GM23248 (cell line): Measurements from ENCODE around the gene ACER3. TPM values are rescaled to one million over a fixed set of nuclear protein-coding genes. Genes with fewer than 3 reads are reported as not detected.
"Not testable (repeated sequence)": the region's sequence is repeated elsewhere in the genome, so short reads cannot be mapped to it uniquely, and the experiment has no call there.

Experiments used
- DNase-seq: peaks from one replicate; pipeline ENCODE4 v3.0.0-alpha.2; 2015
- H2AFZ ChIP-seq: fragments of 200-600 bp; sonication (generic); 2 replicates; pipeline ENCODE4 v1.6.1; 2016; ENCODE audit warnings: antibody characterized with exemption
- H3F3A ChIP-seq: fragments of 200-600 bp; sonication (generic); 2 replicates; pipeline ENCODE4 v1.6.1; 2016; ENCODE audit warnings: mild to moderate bottlenecking, antibody characterized with exemption, mixed run types; ENCODE audit not compliant: insufficient read depth
- H3K27ac ChIP-seq: fragments of 200-600 bp; sonication (generic); 2 replicates; pipeline ENCODE4 v1.5.1; 2016; ENCODE audit warnings: mild to moderate bottlenecking
- H3K27me3 ChIP-seq: fragments of 200-600 bp; sonication (generic); replicated peaks from 2 replicates; pipeline ENCODE4 v1.6.1; 2016; ENCODE audit warnings: mild to moderate bottlenecking; ENCODE audit not compliant: insufficient read depth
- H3K36me3 ChIP-seq: fragments of 200-600 bp; sonication (generic); 2 replicates; pipeline ENCODE4 v1.6.1; 2016; ENCODE audit warnings: low read depth, mild to moderate bottlenecking
- H3K4me1 ChIP-seq: fragments of 200-600 bp; sonication (generic); 2 replicates; pipeline ENCODE4 v1.6.1; 2016; ENCODE audit warnings: mild to moderate bottlenecking; ENCODE audit not compliant: insufficient read depth
- H3K4me2 ChIP-seq: fragments of 200-600 bp; sonication (generic); one replicate; pipeline ENCODE4 v1.6.1; 2016; ENCODE audit warnings: mild to moderate bottlenecking; ENCODE audit not compliant: unreplicated experiment
- H3K4me3 ChIP-seq: fragments of 200-600 bp; sonication (generic); 2 replicates; pipeline ENCODE4 v1.5.1; 2016; ENCODE audit warnings: mild to moderate bottlenecking
- H3K79me2 ChIP-seq: fragments of 200-600 bp; sonication (generic); 2 replicates; pipeline ENCODE4 v1.6.1; 2016; ENCODE audit warnings: mild to moderate bottlenecking; ENCODE audit not compliant: insufficient read depth
- H3K9ac ChIP-seq: fragments of 200-600 bp; sonication (generic); 2 replicates; pipeline ENCODE4 v1.6.1; 2016; ENCODE audit warnings: mild to moderate bottlenecking
- H3K9me2 ChIP-seq: fragments of 200-600 bp; sonication (generic); 2 replicates; pipeline ENCODE4 v1.6.1; 2016; ENCODE audit warnings: mixed run types, mild to moderate bottlenecking, moderate library complexity; ENCODE audit not compliant: insufficient read depth
- H3K9me3 ChIP-seq: fragments of 200-600 bp; sonication (generic); one replicate; pipeline ENCODE4 v1.6.1; 2017; ENCODE audit warnings: low read depth
- H4K20me1 ChIP-seq: fragments of 200-600 bp; sonication (generic); 2 replicates; pipeline ENCODE4 v1.6.0; 2016; ENCODE audit not compliant: insufficient read depth
- EZH2 ChIP-seq: fragments of 200-600 bp; sonication (generic); IDR thresholded peaks from 2 replicates; pipeline ENCODE4 v1.6.1; 2018; ENCODE audit warnings: antibody characterized with exemption, mild to moderate bottlenecking; ENCODE audit not compliant: insufficient read depth, poor library complexity, severe bottlenecking
- EZH2phosphoT487 ChIP-seq: fragments of 200-600 bp; sonication (generic); IDR thresholded peaks from 2 replicates; pipeline ENCODE4 v1.6.1; 2018; ENCODE audit warnings: antibody characterized with exemption, moderate library complexity, mild to moderate bottlenecking, low read depth; ENCODE audit not compliant: insufficient read depth
- WGBS, 2 experiments: methylation state at CpG; one replicate each; pipeline ENCODE4 v1.1.6; 2015 to 2017; ENCODE audit warnings: low lambda C conversion rate in 2 of 2, low coverage in 1 of 2; ENCODE audit errors: missing lambda C conversion rate in 2 of 2; 5-methylcytosine and 5-hydroxymethylcytosine counted together
- in situ Hi-C: fragments of 300-500 bp; cut with MboI; formaldehyde crosslinking; loops from 2 replicates; pipeline ENCODE4 v1.15.0; 2020
- polyA plus RNA-seq: library from polyadenylated mRNA; unstranded; fragments of >200 nt; fragmentation: Nextera tagmentation; extraction: Ambion mirVana; gene quantifications from 2 replicates; pipeline ENCODE4 v1.2.1, GENCODE V29; 2016
- total RNA-seq: library from RNA; depleted of rRNA; stranded (reverse); fragments of >200 nt; shearing (Covaris generic); gene quantifications from 2 replicates; pipeline ENCODE4 v1.2.3, GENCODE V29; 2014

The ACER3 gene
- total and polyA plus RNA-seq, 2 experiments from 2014 or later: 9.1 to 10.2 TPM

GRCh38 chr11:76891285-76891684 lies 30.6 kb downstream of the ACER3 start:
- in situ Hi-C loops: no loop called here
- Histone ChIP-seq H3K9ac (no peak overlapping the region), H3K27ac (no peak overlapping the region), H3K36me3 (no peaks in the 10 kb centered on the region), H3K9me2 (no peaks in the 10 kb centered on the region), H3K4me1 (no peaks in the 10 kb centered on the region), H3K9me3 (no peaks in the 10 kb centered on the region), H3K79me2 (no peaks in the 10 kb centered on the region), H2AFZ (no peak overlapping the region), H3F3A (no peaks in the 10 kb centered on the region), H3K4me3 (no peak overlapping the region), H3K4me2 (no peak overlapping the region), H4K20me1 (no peaks in the 10 kb centered on the region), H3K27me3 (no peaks in the 10 kb centered on the region)
- TF ChIP-seq EZH2phosphoT487 (no peak), EZH2 (no peak)
- DNase-seq: no peak

DNA sequence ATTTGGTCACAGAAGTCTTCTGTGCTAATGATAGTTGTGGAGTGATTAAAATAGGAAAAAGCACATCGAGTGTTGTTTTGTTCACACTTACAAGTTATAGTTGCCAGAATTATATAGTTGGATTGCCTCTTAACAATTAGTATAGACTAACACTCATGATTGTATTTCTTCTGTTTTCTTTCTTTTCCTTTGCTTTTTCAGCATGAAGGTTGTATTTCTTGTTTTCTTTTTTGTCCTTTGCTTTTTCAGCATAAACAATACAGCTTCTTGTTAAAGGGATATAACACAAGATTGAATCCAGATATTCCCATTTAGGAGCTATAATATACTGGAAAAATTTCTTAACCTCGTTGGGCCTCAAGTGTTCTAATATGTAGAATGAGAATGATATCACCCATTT lies 31.1 kb downstream of the ACER3 start:
- H3K4me2 ChIP-seq: no peak overlapping the region
- no peak overlapping the region for H3K9ac ChIP-seq
- no peaks in the 10 kb centered on the region for H3K9me2 ChIP-seq
- H3K79me2 ChIP-seq: no peaks in the 10 kb centered on the region
- H3K9me3 ChIP-seq: no peaks in the 10 kb centered on the region
- DNase-seq: no peak
- no peaks in the 10 kb centered on the region for H3K36me3 ChIP-seq
- H4K20me1 ChIP-seq: no peaks in the 10 kb centered on the region
- H3K27ac ChIP-seq: no peak overlapping the region
- no peaks in the 10 kb centered on the region for H3F3A ChIP-seq
- no peaks in the 10 kb centered on the region for H3K27me3 ChIP-seq
- H2AFZ ChIP-seq: no peak overlapping the region
- in situ Hi-C loops: no loop called here
- TF ChIP-seq EZH2: no peak
- no peak for TF ChIP-seq EZH2phosphoT487
- WGBS, 2 experiments: 43 to 45% methylated on average over 2 of the region's 2 CpGs
- H3K4me3 ChIP-seq: no peak overlapping the region
- H3K4me1 ChIP-seq: no peaks in the 10 kb centered on the region

DNA sequence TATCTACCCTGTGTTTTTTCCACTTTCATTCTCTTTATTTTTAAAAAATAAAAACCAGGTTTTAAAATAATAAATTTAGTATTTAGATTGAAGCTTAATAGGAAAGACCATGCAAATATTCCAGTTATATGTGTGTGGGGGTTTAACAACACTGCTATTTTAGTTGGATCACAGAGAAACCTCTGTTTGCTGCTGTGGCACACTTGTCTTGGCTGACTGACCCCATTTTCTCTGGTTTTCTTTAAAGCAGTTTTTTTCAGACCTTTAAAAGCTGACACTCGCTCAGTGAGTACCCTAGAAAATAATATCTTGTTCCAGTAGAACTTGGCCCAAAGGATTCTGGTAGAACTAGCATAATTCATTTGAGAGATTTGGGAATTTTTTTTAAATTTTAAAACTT lies 31.6 kb downstream of the ACER3 start:
- H3K27ac ChIP-seq: no peak overlapping the region
- H3K4me1 ChIP-seq: no peaks in the 10 kb centered on the region
- in situ Hi-C loops: no loop called here
- H3K27me3 ChIP-seq: no peaks in the 10 kb centered on the region
- no peak overlapping the region for H3K4me2 ChIP-seq
- no peak for DNase-seq
- H3K9ac ChIP-seq: no peak overlapping the region
- 68 to 79% methylated on average over 1 of the region's 1 CpG for WGBS, 2 experiments
- no peak overlapping the region for H2AFZ ChIP-seq
- H3K36me3 ChIP-seq: no peaks in the 10 kb centered on the region
- H3K9me2 ChIP-seq: no peaks in the 10 kb centered on the region
- no peaks in the 10 kb centered on the region for H4K20me1 ChIP-seq
- TF ChIP-seq EZH2phosphoT487 (no peak), EZH2 (no peak)
- H3K79me2 ChIP-seq: no peaks in the 10 kb centered on the region
- H3F3A ChIP-seq: no peaks in the 10 kb centered on the region
- no peak overlapping the region for H3K4me3 ChIP-seq
- no peaks in the 10 kb centered on the region for H3K9me3 ChIP-seq

DNA sequence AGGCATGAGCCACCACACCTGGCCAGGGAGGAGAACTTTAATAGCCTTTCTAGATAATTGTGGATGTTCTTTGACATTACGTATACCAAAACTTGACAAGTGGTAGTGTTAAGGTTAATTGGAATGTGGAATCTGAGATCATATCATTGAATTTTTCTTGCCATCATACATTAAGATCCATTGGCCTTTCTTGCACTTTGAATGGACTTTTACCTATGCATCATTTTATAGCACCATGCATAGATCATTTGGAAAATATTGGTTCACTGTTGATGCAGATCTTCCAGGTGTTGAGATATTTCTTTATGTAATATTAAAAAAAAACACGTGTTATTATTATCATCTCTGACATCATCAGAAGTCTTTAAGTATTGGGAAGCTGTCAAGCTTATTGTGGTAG lies 36.5 kb downstream of the ACER3 start:
- 91 to 98% methylated on average over 2 of the region's 2 CpGs for WGBS, 2 experiments

DNA sequence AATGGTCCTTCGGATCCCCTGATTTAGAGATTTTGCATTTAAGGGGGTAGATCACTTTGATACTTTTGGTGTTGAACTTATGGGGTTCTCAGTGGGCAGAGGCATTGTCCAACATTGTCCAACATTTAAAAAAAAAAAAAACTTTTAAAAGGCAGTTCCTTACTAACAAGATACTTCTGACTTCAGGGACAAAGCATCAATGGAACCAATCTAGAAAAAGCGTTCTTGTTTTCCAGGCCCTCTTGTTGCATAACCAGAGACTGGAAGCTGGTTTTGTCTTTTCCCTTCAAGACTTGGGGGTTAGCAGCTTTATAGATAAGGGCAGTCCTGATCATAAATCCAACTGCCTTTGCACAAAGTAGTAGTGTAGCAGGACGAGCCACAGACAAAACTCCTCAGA lies 40.4 kb downstream of the ACER3 start:
- H3K9ac ChIP-seq: no peak overlapping the region
- no peaks in the 10 kb centered on the region for H3K4me1 ChIP-seq
- H2AFZ ChIP-seq: no peak overlapping the region
- H3K27ac ChIP-seq: no peak overlapping the region
- in situ Hi-C loops: no loop called here
- no peaks in the 10 kb centered on the region for H3K79me2 ChIP-seq
- TF ChIP-seq EZH2phosphoT487 (no peak), EZH2 (no peak)
- no peaks in the 10 kb centered on the region for H3K9me2 ChIP-seq
- H4K20me1 ChIP-seq: no peaks in the 10 kb centered on the region
- H3K4me2 ChIP-seq: no peak overlapping the region
- no peak for DNase-seq
- no peaks in the 10 kb centered on the region for H3K36me3 ChIP-seq
- no peaks in the 10 kb centered on the region for H3K27me3 ChIP-seq
- H3K9me3 ChIP-seq: no peaks in the 10 kb centered on the region
- 96 to 98% methylated on average over 3 of the region's 3 CpGs for WGBS, 2 experiments
- H3F3A ChIP-seq: no peaks in the 10 kb centered on the region
- no peak overlapping the region for H3K4me3 ChIP-seq

More for the DNA sequence above, 36.5 kb downstream of the ACER3 start:
- H3F3A ChIP-seq: no peaks in the 10 kb centered on the region
- no peaks in the 10 kb centered on the region for H3K9me2 ChIP-seq
- no peak overlapping the region for H2AFZ ChIP-seq
- H3K9ac ChIP-seq: no peak overlapping the region
- H3K27me3 ChIP-seq: no peaks in the 10 kb centered on the region
- no peaks in the 10 kb centered on the region for H3K4me1 ChIP-seq
- H3K27ac ChIP-seq: no peak overlapping the region
- no peaks in the 10 kb centered on the region for H4K20me1 ChIP-seq
- no peaks in the 10 kb centered on the region for H3K36me3 ChIP-seq
- no peak for DNase-seq
- no peak overlapping the region for H3K4me2 ChIP-seq
- H3K79me2 ChIP-seq: no peaks in the 10 kb centered on the region
- H3K9me3 ChIP-seq: no peaks in the 10 kb centered on the region
- TF ChIP-seq EZH2phosphoT487 (no peak), EZH2 (no peak)
- H3K4me3 ChIP-seq: no peak overlapping the region
- in situ Hi-C loops: no loop called here

DNA sequence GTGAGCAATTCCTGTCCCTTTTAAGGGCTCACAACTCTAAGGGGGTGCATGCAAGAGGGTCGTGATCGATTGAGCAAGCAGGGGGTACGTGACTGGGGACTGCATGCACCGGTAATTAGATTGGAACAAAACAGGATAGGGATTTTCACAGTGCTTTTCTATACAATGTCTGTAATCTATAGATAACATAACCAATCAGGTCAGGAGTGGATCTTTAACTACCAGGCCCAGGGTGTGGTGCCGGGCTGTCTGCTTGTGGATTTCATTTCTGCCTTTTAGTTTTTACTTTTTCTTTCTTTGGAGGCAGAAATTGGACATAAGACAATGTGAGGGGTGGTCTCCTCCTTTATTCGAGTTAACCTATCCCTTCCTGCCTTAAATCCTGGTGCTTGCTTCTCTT lies 40.9 kb downstream of the ACER3 start:
- H3K4me1 ChIP-seq, H4K20me1 ChIP-seq, H3K4me3 ChIP-seq, H3F3A ChIP-seq, DNase-seq, H3K36me3 ChIP-seq, H3K27me3 ChIP-seq, H3K27ac ChIP-seq, H3K79me2 ChIP-seq, H3K9ac ChIP-seq, in situ Hi-C loops, H3K9me3 ChIP-seq, H3K9me2 ChIP-seq, H2AFZ ChIP-seq, H3K4me2 ChIP-seq: not testable (repeated sequence)
- WGBS, 2 experiments: 93 to 97% methylated on average over 6 of the region's 6 CpGs
